ENCODE results near the gene TCEANC2.

Gene TCEANC2

GRCh38 chr1:54111624-54112023 is 58.2 kb downstream of the TCEANC2 start:
- TF ChIP-seq CTCF (IDR thresholded peaks at IDR 0.05): no peak
- Histone ChIP-seq H3K4me2 (ENCODE audit: low read length) (no peak overlapping the region), H3K9ac (no peak overlapping the region)

GRCh38 chr1:54112027-54112426 is 58.6 kb downstream of the TCEANC2 start:
- Histone ChIP-seq H3K9me3 (ENCODE audit: control insufficient read depth, low read length) (no peaks in the 10 kb centered on the region), H2AFZ (no peak overlapping the region), H3K9ac (no peak overlapping the region), H3K4me1 (no peaks in the 10 kb centered on the region), H3K27me3 (ENCODE audit: control insufficient read depth, insufficient read depth, low read length) (no peaks in the 10 kb centered on the region), H3K27ac (no peak overlapping the region), H3K4me3 (ENCODE audit: low read depth, low read length) (no peak overlapping the region), H3K36me3 (ENCODE audit: control insufficient read depth, insufficient read depth, low read length) (no peaks in the 10 kb centered on the region), H3K79me2 (no peaks in the 10 kb centered on the region), H3K4me2 (ENCODE audit: low read length) (no peak overlapping the region)
- no peak for TF ChIP-seq CTCF (IDR thresholded peaks at IDR 0.05)

More at GRCh38 chr1:54111624-54112023, 58.2 kb downstream of the TCEANC2 start:
- no peaks in the 10 kb centered on the region for H3K36me3 ChIP-seq (ENCODE audit: control insufficient read depth, insufficient read depth, low read length)
- no peaks in the 10 kb centered on the region for H3K27me3 ChIP-seq (ENCODE audit: control insufficient read depth, insufficient read depth, low read length)
- H3K4me1 ChIP-seq: no peaks in the 10 kb centered on the region
- no peak overlapping the region for H2AFZ ChIP-seq
- H3K9me3 ChIP-seq (ENCODE audit: control insufficient read depth, low read length): no peaks in the 10 kb centered on the region
- H3K4me3 ChIP-seq (ENCODE audit: low read depth, low read length): no peak overlapping the region
- H3K79me2 ChIP-seq: no peaks in the 10 kb centered on the region
- no peak overlapping the region for H3K27ac ChIP-seq

- H3K27ac ChIP-seq: no peak overlapping the region
- no peaks in the 10 kb centered on the region for H3K79me2 ChIP-seq
- H2AFZ ChIP-seq: no peak overlapping the region
- TF ChIP-seq CTCF (IDR thresholded peaks at IDR 0.05): no peak
- no peaks in the 10 kb centered on the region for H3K36me3 ChIP-seq (ENCODE audit: control insufficient read depth, insufficient read depth, low read length)
- no peaks in the 10 kb centered on the region for H3K9me3 ChIP-seq (ENCODE audit: control insufficient read depth, low read length)
- H3K27me3 ChIP-seq (ENCODE audit: control insufficient read depth, insufficient read depth, low read length): no peaks in the 10 kb centered on the region
- no peak overlapping the region for H3K4me2 ChIP-seq (ENCODE audit: low read length)
- no peak overlapping the region for H3K4me3 ChIP-seq (ENCODE audit: low read depth, low read length)
- no peak overlapping the region for H3K9ac ChIP-seq
- H3K4me1 ChIP-seq: no peaks in the 10 kb centered on the region
Measured at GRCh38 chr1:54112705-54113368, 59.4 kb downstream of the TCEANC2 start.

- Histone ChIP-seq H3K27me3 (ENCODE audit: control insufficient read depth, insufficient read depth, low read length) (no peaks in the 10 kb centered on the region), H3K36me3 (ENCODE audit: control insufficient read depth, insufficient read depth, low read length) (no peaks in the 10 kb centered on the region), H3K9me3 (ENCODE audit: control insufficient read depth, low read length) (no peaks in the 10 kb centered on the region)
Measured at GRCh38 chr1:54114001-54114400, 60.6 kb downstream of the TCEANC2 start.

More at GRCh38 chr1:54114001-54114400, 60.6 kb downstream of the TCEANC2 start:
- Histone ChIP-seq H2AFZ (no peak overlapping the region), H3K4me2 (ENCODE audit: low read length) (no peak overlapping the region), H3K9ac (no peak overlapping the region), H3K27ac (no peak overlapping the region), H3K79me2 (no peaks in the 10 kb centered on the region), H3K4me3 (ENCODE audit: low read depth, low read length) (no peak overlapping the region), H3K4me1 (no peaks in the 10 kb centered on the region)
- no peak for TF ChIP-seq CTCF (IDR thresholded peaks at IDR 0.05)
